ENCODE results near the gene KATNAL1. TPM values are rescaled to one million over a fixed set of nuclear protein-coding genes. Genes with fewer than 3 reads are reported as not detected.
"Not testable (repeated sequence)": the region's sequence is repeated elsewhere in the genome, so short reads cannot be mapped to it uniquely, and the experiment has no call there.

Gene KATNAL1
- total RNA-seq, 3 donors from 2014 or later: 3.4 to 45.5 (median 5.8) TPM

DNA sequence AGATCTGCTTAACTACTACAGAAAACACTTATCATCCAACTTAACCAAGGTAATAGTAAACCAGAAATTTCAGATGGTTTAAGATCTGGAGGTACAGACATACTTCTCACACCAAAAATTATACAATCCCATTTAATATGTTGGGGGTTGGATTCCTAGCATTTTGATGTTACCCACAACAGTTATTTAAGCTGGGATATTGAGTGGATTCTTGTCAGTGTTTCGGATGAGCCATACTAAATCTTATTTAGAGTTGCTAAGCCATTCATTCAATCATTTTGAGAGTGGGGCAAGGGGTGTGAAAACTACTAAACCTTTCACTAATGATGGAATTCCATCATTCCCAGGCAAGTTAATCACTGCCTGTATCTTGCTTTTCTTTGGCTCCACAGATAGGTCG, 40.6 kb downstream of the KATNAL1 start:
- intact Hi-C loops (cut with DNase I, micrococcal nuclease): no loop called here
- ATAC-seq: no peak

GRCh38 chr13:30259149-30259733, 48.1 kb downstream of the KATNAL1 start:
- DNase-seq; ATAC-seq; H3K9me3 ChIP-seq; H3K4me3 ChIP-seq; H3K4me1 ChIP-seq (ENCODE audit: low read depth); H3K36me3 ChIP-seq (ENCODE audit: low read depth); intact Hi-C loops (cut with DNase I, micrococcal nuclease): not testable (repeated sequence)

More for the DNA sequence above, 40.6 kb downstream of the KATNAL1 start:
- Histone ChIP-seq H3K9me3 (no peaks in the 10 kb centered on the region), H3K4me1 (ENCODE audit: low read depth) (no peaks in the 10 kb centered on the region), H3K36me3 (ENCODE audit: low read depth) (no peaks in the 10 kb centered on the region), H3K4me3 (no peak overlapping the region)
- TF ChIP-seq, protein P1, sequence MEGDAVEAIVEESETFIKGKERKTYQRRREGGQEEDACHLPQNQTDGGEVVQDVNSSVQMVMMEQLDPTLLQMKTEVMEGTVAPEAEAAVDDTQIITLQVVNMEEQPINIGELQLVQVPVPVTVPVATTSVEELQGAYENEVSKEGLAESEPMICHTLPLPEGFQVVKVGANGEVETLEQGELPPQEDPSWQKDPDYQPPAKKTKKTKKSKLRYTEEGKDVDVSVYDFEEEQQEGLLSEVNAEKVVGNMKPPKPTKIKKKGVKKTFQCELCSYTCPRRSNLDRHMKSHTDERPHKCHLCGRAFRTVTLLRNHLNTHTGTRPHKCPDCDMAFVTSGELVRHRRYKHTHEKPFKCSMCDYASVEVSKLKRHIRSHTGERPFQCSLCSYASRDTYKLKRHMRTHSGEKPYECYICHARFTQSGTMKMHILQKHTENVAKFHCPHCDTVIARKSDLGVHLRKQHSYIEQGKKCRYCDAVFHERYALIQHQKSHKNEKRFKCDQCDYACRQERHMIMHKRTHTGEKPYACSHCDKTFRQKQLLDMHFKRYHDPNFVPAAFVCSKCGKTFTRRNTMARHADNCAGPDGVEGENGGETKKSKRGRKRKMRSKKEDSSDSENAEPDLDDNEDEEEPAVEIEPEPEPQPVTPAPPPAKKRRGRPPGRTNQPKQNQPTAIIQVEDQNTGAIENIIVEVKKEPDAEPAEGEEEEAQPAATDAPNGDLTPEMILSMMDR (IDR thresholded peaks at IDR 0.05): no peak
- no peak for DNase-seq

GRCh38 chr13:30257468-30258099, 49.8 kb downstream of the KATNAL1 start:
- no peaks in the 10 kb centered on the region for H3K4me1 ChIP-seq (ENCODE audit: low read depth)
- H3K9me3 ChIP-seq: no peaks in the 10 kb centered on the region
- no peak for ATAC-seq
- DNase-seq: no peak
- intact Hi-C loops (cut with DNase I, micrococcal nuclease): no loop called here
- TF ChIP-seq, protein P1 (IDR thresholded peaks at IDR 0.05): no peak
- H3K36me3 ChIP-seq (ENCODE audit: low read depth): no peaks in the 10 kb centered on the region
- H3K4me3 ChIP-seq: no peak overlapping the region

DNA sequence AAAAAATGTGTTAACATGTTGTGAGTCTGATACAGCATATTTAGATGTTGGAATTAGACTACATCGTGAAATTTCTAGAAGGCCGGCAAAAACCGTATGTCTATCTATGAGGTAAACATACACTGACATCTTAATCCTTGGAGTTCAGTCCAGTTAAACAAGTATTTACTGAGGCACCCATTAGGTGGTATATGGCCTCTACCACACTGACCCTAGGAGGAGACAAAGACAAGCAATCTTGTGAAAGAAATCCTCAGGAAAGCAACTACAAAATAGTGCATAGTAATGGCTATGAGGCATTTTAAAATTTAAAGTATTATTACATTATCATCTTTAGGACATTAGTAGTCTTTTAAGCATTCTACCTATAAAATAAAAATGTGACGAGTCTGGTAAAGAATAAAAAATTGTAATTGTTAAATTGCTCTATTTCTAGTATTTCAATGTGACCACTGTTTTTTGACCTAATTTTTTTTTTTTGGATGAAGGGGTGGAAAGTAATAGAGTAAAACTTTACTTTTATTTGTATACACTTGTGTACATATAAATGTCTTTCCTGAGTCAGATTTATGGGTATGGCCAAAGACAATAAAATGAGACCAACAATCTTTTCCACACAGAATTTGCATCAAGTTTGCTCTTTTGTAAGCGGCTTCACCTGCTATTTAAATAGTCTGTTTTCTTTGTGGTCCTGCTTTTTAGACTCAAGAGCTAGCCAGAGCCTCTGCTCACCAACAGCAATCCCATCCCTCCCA, 50.5 kb downstream of the KATNAL1 start:
- H3K36me3 ChIP-seq (ENCODE audit: low read depth): no peaks in the 10 kb centered on the region
- intact Hi-C loops (cut with DNase I, micrococcal nuclease): no loop called here
- DNase-seq (no peak), ATAC-seq (no peak)
- no peaks in the 10 kb centered on the region for H3K9me3 ChIP-seq
- no peaks in the 10 kb centered on the region for H3K4me1 ChIP-seq (ENCODE audit: low read depth)
- H3K4me3 ChIP-seq: no peak overlapping the region
- TF ChIP-seq, protein P1 (IDR thresholded peaks at IDR 0.05): no peak

GRCh38 chr13:30255696-30256095, 51.7 kb downstream of the KATNAL1 start:
- Histone ChIP-seq H3K4me1 (ENCODE audit: low read depth) (no peaks in the 10 kb centered on the region), H3K36me3 (ENCODE audit: low read depth) (no peaks in the 10 kb centered on the region), H3K4me3 (no peak overlapping the region), H3K9me3 (no peaks in the 10 kb centered on the region)
- no peak for ATAC-seq
- intact Hi-C loops (cut with DNase I, micrococcal nuclease): no loop called here
- no peak for DNase-seq
- TF ChIP-seq, protein P1 (IDR thresholded peaks at IDR 0.05): no peak

DNA sequence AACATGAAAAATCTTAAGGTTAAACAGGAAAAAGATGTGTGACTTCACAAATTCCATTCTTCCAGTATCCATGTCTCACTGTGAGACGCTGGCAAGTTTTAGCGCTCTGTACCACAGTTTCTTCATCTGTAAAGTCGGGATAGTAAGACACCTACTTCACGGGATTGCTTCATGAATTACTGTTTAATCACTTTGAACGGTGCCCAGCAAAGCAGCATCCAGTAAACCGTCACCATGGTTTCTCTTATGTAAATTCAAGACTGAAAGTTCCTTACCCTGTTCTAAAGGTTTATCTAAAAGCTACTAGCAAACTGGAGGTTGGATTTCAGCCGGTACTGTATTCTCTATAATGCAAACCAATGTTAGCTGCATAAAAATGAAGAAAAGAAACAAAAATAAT, 53.5 kb downstream of the KATNAL1 start:
- H3K36me3 ChIP-seq (ENCODE audit: low read depth): no peaks in the 10 kb centered on the region
- no peaks in the 10 kb centered on the region for H3K4me1 ChIP-seq (ENCODE audit: low read depth)
- ATAC-seq (no peak), DNase-seq (no peak)
- no peak overlapping the region for H3K4me3 ChIP-seq
- TF ChIP-seq, protein P1 (IDR thresholded peaks at IDR 0.05): no peak
- intact Hi-C loops (cut with DNase I, micrococcal nuclease): no loop called here
- H3K9me3 ChIP-seq: peaks cover 4% of the 10 kb centered on the region
